GM12878 (cell line): Measurements from ENCODE around the gene KCNJ12.

ENCODE experiments used
- CHD1 ChIP-seq: IDR thresholded peaks from 2 replicates; pipeline ENCODE4 v1.6.1; 2012; ENCODE audit warnings: low read depth, low read length, improper control_type of control experiment
- FOXK2 ChIP-seq: fragments of 450-650 bp; IDR thresholded peaks from 2 replicates; pipeline ENCODE4 v1.6.1; 2017; ENCODE audit warnings: mild to moderate bottlenecking, moderate library complexity
- POLR2AphosphoS5 ChIP-seq: IDR thresholded peaks from 2 replicates; pipeline ENCODE4 v1.6.1; 2011; ENCODE audit warnings: mild to moderate bottlenecking, low read length, inconsistent platforms
- TF ChIP-seq, protein P1 (sequence below), 3 experiments: IDR thresholded peaks in 2 of 3; conservative IDR thresholded peaks in 1 of 3; 2 replicates each; pipeline ENCODE4 v1.5.1; 2011; ENCODE audit warnings: low read depth in 3 of 3, low read length in 3 of 3, mild to moderate bottlenecking in 3 of 3, control low read depth in 2 of 3, moderate library complexity in 2 of 3, inconsistent platforms in 1 of 3, mixed read lengths in 1 of 3; ENCODE audit not compliant: control insufficient read depth in 2 of 3, insufficient read depth in 1 of 3; ENCODE audit errors: extremely low read depth in 1 of 3

DNA sequence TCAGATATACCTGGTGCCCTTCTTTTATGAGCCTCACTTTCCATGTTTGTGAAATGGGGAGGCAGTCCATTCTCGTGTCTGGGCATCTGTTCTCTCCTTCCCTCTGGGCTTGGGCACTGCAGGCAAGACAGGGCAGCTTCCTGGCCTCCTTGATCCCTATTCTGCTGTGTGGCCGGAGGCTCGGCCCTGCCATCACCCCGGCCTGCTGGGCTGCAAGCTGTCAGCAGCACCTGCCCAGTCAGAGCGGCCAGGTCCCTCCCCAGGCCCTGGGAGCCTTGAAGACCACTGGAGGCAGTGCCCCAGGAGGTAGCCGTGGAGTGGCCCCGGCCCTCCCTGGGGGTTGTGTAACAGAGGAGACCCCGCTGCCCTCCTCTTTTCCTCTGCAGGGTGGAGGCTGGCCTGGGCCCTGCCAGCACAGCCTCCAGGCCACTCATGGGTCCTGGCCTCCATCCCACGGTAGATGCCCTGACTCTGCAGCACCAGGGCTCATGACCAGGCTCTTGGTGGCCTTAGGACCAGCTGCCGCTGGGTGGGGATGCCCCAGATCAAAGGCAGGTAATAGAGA lies 9.2 kb downstream of the KCNJ12 start:
- TF ChIP-seq, protein P1, sequence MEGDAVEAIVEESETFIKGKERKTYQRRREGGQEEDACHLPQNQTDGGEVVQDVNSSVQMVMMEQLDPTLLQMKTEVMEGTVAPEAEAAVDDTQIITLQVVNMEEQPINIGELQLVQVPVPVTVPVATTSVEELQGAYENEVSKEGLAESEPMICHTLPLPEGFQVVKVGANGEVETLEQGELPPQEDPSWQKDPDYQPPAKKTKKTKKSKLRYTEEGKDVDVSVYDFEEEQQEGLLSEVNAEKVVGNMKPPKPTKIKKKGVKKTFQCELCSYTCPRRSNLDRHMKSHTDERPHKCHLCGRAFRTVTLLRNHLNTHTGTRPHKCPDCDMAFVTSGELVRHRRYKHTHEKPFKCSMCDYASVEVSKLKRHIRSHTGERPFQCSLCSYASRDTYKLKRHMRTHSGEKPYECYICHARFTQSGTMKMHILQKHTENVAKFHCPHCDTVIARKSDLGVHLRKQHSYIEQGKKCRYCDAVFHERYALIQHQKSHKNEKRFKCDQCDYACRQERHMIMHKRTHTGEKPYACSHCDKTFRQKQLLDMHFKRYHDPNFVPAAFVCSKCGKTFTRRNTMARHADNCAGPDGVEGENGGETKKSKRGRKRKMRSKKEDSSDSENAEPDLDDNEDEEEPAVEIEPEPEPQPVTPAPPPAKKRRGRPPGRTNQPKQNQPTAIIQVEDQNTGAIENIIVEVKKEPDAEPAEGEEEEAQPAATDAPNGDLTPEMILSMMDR (IDR thresholded peaks at IDR 0.05 in 2 of 3, conservative IDR thresholded peaks at IDR 0.05 in 1 of 3; ENCODE audit: control insufficient read depth in 2 of 3, extremely low read depth in 1 of 3, insufficient read depth in 1 of 3, low read depth in 3 of 3, low read length in 3 of 3): no peak
- no peak for TF ChIP-seq FOXK2
- no peak for TF ChIP-seq CHD1
- no peak for TF ChIP-seq POLR2AphosphoS5
